Right cardiac atrium (tissue), 5 donors: ENCODE results near the gene FRMD3. TPM values are rescaled to one million over a fixed set of nuclear protein-coding genes. Genes with fewer than 3 reads are reported as not detected.

Experiments used
- polyA plus RNA-seq: library from polyadenylated mRNA; stranded (reverse); fragments of 200-250 nt; gene quantifications from one replicate; pipeline ENCODE4 v1.2.3, GENCODE V29; 2013
- total RNA-seq, 4 donors: library from RNA; stranded (reverse); fragmentation: NEBNext Ultra II Directional; extraction: Animal tissue kit (Norgen Biotek cat#: 25700); gene quantifications; one replicate each; pipeline ENCODE4 v1.2.1, GENCODE V29; 2021
- donor health status: healthy with polysubstance abuse.
- donor health status: DM: no; HTN: yes; CAD: no.
- donor health status: DM: no; HTN: no; CAD: no.
- donor health status: DM: no; HTN: yes; CAD: no; lungs with severe emphysema.
- donor health status: DM: yes; HTN: yes; CAD: no.

The FRMD3 gene
- total and polyA plus RNA-seq, 5 donors: 34.3 to 75.1 (median 65.7) TPM

Other genes with a start within 250 kb of the FRMD3 start
- gene IDNK, start 84.7 kb upstream of the FRMD3 start, total RNA-seq: 1 to 10 TPM; 2.8 to 5.1 (median 4.1) TPM
- 6.3 TPM for gene IDNK, start 84.7 kb upstream of the FRMD3 start, polyA plus RNA-seq
- gene UBQLN1, start 169.6 kb upstream of the FRMD3 start, total RNA-seq: 10 to 100 TPM; 81.3 to 88.8 (median 87.1) TPM
- 31.8 TPM for gene UBQLN1, start 169.6 kb upstream of the FRMD3 start, polyA plus RNA-seq